DMS 273 (cell line): Measurements from ENCODE around the gene SEC24D.
"Not testable (repeated sequence)": the region's sequence is repeated elsewhere in the genome, so short reads cannot be mapped to it uniquely, and the experiment has no call there.

Source experiments
- DNase-seq: peaks from one replicate; lab custom pipeline; 2025; ENCODE audit not compliant: unreplicated experiment; lab: John Stamatoyannopoulos, UW

SEC24D gene

GRCh38 chr4:118814058-118814457 lies 21.9 kb downstream of the SEC24D start:
- DNase-seq, result no peak

GRCh38 chr4:118813561-118813960 lies 22.4 kb downstream of the SEC24D start:
- no peak for DNase-seq

- DNase-seq, result no peak
Observed at GRCh38 chr4:118811832-118812231, 24.1 kb downstream of the SEC24D start.

- DNase-seq, result no peak
Observed at GRCh38 chr4:118810991-118811764, 24.7 kb downstream of the SEC24D start.

- DNase-seq, result no peak
Observed at GRCh38 chr4:118807659-118808058, 28.3 kb downstream of the SEC24D start.

GRCh38 chr4:118803253-118803652 lies 32.7 kb downstream of the SEC24D start:
- no peak for DNase-seq

- DNase-seq, result no peak
Observed at GRCh38 chr4:118801895-118802575, 33.9 kb downstream of the SEC24D start.

GRCh38 chr4:118799231-118799942 lies 36.5 kb downstream of the SEC24D start:
- peak; percentile 56 for DNase-seq

- DNase-seq, result peak; percentile 76
Observed at GRCh38 chr4:118798658-118799057, 37.3 kb downstream of the SEC24D start.

- DNase-seq, result no peak
Observed at GRCh38 chr4:118797558-118798142, 38.3 kb downstream of the SEC24D start.

GRCh38 chr4:118791690-118792446 lies 44.1 kb downstream of the SEC24D start:
- DNase-seq, result not testable (repeated sequence)

GRCh38 chr4:118790544-118790943 lies 45.4 kb downstream of the SEC24D start:
- peak; percentile 13 for DNase-seq

GRCh38 chr4:118788911-118789310 lies 47.0 kb downstream of the SEC24D start:
- no peak for DNase-seq

- no peak for DNase-seq
Observed at GRCh38 chr4:118787844-118788380, 48.0 kb downstream of the SEC24D start.

- no peak for DNase-seq
Observed at GRCh38 chr4:118784776-118785175, 51.1 kb downstream of the SEC24D start.

GRCh38 chr4:118783887-118784286 lies 52.0 kb downstream of the SEC24D start:
- DNase-seq, result no peak

- DNase-seq, result not testable (repeated sequence)
Observed at GRCh38 chr4:118782886-118783285, 53.0 kb downstream of the SEC24D start.

GRCh38 chr4:118777649-118778048 lies 58.3 kb downstream of the SEC24D start:
- not testable (repeated sequence) for DNase-seq

GRCh38 chr4:118776955-118777640 lies 58.8 kb downstream of the SEC24D start:
- DNase-seq, result not testable (repeated sequence)
